ENCODE data around the gene PRKAR2B.
"Not testable (repeated sequence)": the region's sequence is repeated elsewhere in the genome, so short reads cannot be mapped to it uniquely, and the experiment has no call there.

Gene PRKAR2B

GRCh38 chr7:107078517-107078966 is 34.0 kb downstream of the PRKAR2B start:
- DNase-seq (ENCODE audit: low spot score), result no peak

DNA sequence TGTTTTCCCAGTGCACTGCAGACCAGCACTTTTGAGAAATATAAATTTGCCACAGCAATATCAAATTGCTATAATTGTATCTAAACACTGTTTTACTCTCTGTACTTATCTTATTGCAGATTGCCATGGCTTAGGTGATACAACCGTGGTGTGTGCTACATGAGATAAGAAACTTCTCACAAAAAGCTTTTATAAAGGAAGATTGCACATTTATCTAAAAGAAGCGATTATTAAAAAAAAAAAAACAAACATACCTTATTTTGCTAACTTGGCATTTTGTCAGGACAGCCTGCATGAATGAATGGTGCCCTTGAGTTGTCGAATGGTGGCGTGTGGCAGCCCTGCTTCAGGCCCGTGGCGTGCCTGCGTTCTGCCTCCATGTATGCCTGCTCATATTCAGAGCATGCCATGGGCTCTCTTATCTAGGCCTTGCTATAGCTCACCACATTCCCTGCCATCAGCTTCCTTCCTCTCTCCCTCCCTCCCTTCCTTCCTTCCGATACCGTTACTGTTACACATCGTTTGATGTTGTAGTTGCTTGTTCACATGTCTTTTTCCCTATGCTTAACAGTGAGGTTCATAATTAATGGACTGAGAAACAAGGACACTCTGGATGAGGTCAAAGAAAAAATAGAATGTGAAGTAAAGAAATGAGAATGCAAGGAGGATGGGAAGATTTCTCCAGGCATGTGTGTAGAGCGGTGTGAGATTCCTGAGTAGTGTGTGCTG is 34.9 kb downstream of the PRKAR2B start:
- DNase-seq (ENCODE audit: low spot score), result no peak

- DNase-seq (ENCODE audit: low spot score), result no peak
Measured at GRCh38 chr7:107080099-107080505, 35.6 kb downstream of the PRKAR2B start.

DNA sequence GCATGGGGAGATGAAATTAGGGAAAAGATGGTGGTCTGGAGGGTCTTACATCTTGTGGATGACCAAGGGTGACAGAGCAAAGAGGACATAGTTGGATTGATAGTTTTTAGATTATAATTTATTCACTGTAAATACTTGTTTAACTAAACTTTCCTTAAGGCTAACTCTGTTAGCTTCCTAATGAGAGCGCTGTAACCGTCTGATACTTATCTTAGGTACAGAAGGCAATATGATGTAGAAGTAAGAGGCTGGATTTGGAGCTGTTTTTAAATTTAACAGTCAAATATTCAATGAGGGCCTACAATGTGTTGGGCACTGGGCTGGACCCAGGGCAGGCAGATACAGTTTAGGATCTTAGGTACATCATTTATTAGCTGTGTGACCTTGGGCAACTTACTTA is 36.0 kb downstream of the PRKAR2B start:
- DNase-seq (ENCODE audit: low spot score), result no peak

DNA sequence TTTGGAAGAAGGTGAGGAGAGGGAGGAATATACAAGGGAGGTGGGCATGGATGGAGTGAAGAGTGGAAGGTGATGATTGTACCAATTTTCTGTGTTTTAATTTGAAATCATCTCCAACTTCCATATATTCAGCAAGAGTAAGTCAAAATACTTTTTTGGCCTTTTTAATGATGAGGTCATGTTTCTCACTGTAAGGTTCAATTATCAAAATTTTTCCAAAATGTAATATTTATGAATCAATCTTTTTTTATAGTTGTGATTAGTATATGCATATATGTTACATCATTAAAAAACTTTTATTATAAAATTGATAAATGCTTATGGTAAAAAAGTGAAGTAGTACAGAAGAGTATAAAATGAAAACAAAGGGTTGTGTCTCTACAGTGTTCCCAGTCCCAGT is 40.7 kb downstream of the PRKAR2B start:
- no peak for DNase-seq (ENCODE audit: low spot score)

DNA sequence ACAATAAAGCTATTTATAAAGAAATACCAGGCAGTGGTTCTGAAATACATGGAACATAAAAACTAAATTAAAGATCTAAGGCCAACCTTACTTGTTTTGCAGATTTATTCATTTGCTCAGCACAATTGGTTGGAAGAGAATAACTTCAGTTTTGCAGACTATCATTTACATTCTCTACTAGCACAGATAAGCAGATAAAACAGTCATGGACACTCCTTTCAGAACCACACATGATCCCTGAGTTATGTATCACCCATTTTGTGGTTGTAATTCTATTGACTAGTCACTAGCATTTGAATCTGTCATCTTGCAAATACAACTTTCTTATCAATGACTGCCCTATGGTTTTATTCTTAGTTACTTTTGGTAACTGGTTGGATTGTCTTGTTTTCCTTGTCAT is 45.1 kb downstream of the PRKAR2B start:
- DNase-seq (ENCODE audit: low spot score), result no peak

DNA sequence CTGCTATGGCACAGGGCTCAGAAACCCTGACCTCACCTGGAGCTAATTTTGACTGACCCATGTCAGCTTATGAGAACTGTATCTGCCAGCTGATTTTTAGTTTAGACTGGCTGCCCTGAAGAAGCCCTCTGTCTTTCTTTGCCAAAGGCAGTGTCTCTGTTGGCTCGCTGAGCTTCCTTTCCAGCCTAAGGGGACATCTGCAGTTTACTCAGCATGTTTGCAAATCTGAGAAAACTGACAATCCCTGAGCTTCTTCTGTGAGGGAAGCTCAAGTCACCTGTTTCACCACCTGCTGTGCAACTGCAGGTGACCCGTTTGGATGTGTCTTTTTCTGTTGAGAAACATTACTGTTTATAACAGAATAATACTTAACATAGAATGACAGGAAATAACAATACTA is 46.0 kb downstream of the PRKAR2B start:
- peak; percentile 39 for DNase-seq (ENCODE audit: low spot score)

DNA sequence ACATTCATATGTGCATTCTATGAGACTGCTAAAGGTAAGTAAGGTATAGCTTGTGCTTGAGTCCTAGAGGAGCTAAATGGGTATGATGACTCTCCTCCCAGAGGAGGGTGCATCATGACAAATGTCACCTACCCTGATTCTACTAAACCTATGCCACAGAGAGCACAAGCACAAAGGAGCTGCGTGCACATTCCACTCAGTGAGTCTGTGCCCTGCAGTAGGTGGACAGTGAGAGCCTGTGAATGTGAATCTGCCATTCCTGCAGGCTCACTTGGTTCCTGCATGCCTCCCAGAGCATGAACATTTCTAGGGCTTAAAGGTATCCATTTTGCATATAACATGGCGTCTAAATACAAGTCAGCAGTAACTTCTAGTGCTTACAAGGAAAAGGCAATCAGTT is 46.8 kb downstream of the PRKAR2B start:
- no peak for DNase-seq (ENCODE audit: low spot score)

GRCh38 chr7:107093671-107094070 is 49.2 kb downstream of the PRKAR2B start:
- DNase-seq (ENCODE audit: low spot score), result not testable (repeated sequence)

DNA sequence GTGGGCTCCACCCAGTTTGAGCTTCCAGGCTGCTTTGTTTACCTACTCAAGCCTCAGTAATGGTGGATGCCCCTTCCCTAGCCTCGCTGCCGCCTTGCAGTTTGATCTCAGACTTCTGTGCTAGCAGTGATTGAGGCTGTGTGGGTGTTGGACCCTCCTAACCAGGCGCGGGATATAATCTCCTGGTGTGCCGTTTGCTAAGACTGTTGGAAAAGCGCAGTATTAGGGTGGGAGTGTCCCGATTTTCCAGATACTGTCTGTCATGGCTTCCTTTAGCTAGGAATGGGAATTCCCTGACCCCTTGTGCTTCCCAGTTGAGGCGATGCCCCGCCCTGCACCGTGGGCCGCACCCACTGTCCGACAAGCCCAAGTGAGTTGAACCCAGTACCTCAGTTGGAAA is 54.6 kb downstream of the PRKAR2B start:
- not testable (repeated sequence) for DNase-seq (ENCODE audit: low spot score)

- DNase-seq (ENCODE audit: low spot score), result no peak
Measured at GRCh38 chr7:107100824-107101223, 56.3 kb downstream of the PRKAR2B start.

DNA sequence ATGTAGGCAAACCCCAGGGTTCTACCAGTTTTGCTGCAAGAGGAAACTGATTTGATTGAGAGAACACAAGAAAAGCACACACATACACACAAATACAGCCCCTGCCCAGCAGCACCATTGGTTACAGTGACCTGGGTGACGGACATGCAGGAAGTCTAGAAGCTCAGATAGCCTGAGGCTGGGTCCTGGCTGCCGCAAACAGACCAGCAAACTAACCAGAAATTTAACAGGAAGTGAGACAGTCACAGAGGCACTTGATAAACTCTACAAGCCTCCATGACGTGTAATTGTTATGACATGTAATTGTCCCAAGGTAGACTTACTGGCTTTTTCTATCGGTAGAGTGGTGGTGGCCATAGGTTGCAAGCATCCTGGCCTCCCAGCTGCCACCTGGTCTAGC is 58.9 kb downstream of the PRKAR2B start:
- DNase-seq (ENCODE audit: low spot score), result no peak

DNA sequence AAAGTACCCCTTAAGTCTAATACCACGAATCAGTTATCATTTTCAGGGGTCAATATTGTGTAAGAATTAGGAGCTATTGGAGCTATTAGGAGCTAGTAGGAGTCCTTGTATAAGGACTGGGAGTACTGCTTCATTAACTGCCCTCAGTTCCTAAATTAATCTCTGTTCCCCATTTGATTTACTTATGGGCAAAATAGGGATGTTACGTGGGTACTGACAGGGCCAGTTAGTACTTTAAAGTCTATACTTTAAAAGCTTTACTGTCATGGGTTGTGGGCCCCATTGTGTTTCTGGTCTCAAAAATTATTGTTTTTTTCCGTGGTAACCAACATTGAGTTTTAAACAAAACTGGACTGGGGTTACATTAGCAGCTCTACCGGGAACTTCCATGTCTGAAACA is 60.3 kb downstream of the PRKAR2B start:
- no peak for DNase-seq (ENCODE audit: low spot score)

DNA sequence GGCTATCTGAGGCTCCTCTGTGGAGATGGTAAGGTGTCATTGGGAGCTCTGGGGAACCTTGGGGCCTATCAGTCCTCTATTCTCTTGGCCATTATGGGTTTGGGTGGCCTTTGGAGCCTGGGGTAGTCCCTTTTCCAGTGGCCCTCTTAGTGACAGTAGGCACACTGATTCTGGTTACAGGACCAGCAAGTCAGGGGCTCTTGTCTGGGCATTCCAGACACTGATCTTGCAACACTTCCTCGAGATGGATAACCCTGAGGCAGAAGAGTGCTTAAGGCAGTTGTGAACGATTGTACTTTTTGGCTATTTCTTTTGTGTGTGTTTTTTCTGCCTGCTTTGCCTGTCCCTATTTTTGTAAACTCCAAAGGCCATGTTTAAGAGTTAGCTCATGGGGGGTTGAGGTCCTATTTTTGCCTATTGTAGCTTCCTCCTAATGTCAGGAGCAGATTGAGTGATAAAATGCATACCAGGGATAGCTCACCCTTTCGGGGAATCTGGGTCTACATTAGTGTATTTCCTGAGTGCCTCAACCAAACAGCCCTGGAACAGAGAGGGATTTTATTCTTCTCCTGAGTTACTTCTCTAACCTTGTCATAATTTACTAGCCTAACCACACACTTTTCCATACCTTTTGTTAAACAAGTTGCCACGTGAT is 61.2 kb downstream of the PRKAR2B start:
- DNase-seq (ENCODE audit: low spot score), result no peak

DNA sequence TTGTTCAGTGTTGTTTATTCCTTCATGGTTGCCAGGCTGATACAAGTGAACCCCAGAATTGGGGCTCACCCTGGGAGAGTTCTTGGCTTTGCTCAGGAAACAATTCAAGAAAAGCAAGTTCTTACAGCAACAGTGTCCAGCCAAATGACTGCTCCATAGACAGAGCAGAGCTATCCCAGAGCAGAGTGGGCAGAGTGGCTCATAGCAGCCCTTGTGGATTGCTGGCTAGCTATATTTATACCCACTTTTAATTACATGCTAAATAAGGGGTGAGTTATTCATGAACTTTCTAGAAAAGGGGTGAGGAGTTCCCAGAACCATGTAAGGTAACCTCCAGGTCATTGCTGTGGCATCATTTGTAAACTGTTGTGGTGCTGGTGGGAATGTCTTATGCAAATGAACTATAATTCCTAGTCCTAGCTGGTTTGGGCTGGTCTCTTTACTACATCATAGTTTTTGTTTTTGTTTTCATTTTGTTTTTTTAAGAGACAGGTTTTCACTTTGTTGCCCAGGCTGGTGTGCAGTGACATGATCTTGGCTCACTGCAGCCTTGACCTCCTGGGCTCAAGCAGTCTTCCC is 64.4 kb downstream of the PRKAR2B start:
- DNase-seq (ENCODE audit: low spot score), result no peak

GRCh38 chr7:107109955-107110354 is 65.5 kb downstream of the PRKAR2B start:
- no peak for DNase-seq (ENCODE audit: low spot score)

DNA sequence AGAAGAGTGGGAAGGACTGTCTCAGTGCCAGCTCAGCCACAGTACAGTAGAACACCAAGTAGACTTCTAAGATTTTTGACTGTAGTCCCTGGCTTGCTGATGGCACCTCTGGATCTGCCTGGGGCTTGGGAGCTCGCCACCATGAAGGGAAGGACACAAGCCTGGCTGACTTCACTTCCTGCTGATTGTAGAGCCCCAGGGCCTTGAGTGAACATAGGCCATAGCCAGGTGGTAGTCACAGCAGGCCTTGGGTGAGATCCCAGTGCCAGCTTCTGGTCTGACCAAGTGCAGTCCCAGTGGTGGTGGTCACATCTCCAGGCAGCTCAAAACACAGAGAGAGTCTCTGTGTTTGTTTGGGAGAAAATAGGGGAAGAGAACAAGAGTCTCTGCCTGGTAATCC is 66.7 kb downstream of the PRKAR2B start:
- DNase-seq (ENCODE audit: low spot score), result no peak

GRCh38 chr7:107113866-107114265 is 69.4 kb downstream of the PRKAR2B start:
- no peak for DNase-seq (ENCODE audit: low spot score)

DNA sequence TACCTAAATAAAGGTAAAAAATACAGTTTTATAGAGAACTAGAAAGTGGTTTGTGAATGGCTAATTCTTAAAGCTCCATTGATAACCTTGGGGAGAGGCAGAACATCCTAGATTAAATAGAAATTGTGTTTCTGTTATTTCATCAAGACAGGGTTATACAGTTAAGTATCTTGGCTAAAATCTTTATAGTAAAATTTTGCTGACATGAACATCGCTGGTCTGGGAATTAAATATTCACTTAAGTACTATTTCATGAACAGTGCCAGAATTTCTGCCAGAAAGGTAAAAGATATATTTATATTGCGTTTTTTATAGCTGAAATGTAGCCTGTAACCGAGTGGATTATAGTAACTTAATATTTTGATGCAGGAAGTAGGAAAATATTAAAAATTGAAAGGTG is 70.6 kb downstream of the PRKAR2B start:
- DNase-seq (ENCODE audit: low spot score), result no peak

GRCh38 chr7:107115762-107116540 is 71.4 kb downstream of the PRKAR2B start:
- no peak for DNase-seq (ENCODE audit: low spot score)

- DNase-seq (ENCODE audit: low spot score), result no peak
Measured at GRCh38 chr7:107118109-107118900, 73.8 kb downstream of the PRKAR2B start.

Measured in COLO829 (cell line).